KMS-11 (cell line): ENCODE data around the gene FAM184B.

Experiments
- H2AFZ ChIP-seq: fragments of 200-600 bp; sonication (generic); 2 replicates; pipeline ENCODE4 v1.6.1; 2016; ENCODE audit warnings: antibody characterized with exemption, mixed run types, low read depth
- H3K27ac ChIP-seq: fragments of 200-600 bp; sonication (generic); 2 replicates; pipeline ENCODE4 v1.6.1; 2016; ENCODE audit warnings: mild to moderate bottlenecking, mixed run types
- H3K27me3 ChIP-seq: fragments of 200-600 bp; sonication (generic); 2 replicates; pipeline ENCODE4 v1.6.1; 2017; ENCODE audit warnings: mild to moderate bottlenecking, low read depth, mixed run types, moderate library complexity; ENCODE audit not compliant: insufficient read depth
- H3K36me3 ChIP-seq: fragments of 200-600 bp; sonication (generic); 2 replicates; pipeline ENCODE4 v1.6.1; 2017; ENCODE audit warnings: mild to moderate bottlenecking, mixed run types; ENCODE audit not compliant: insufficient read depth
- H3K4me1 ChIP-seq: fragments of 200-600 bp; sonication (generic); 2 replicates; pipeline ENCODE4 v1.6.1; 2016; ENCODE audit warnings: mild to moderate bottlenecking, low read depth, mixed run types; ENCODE audit not compliant: poor library complexity, severe bottlenecking
- H3K4me2 ChIP-seq: fragments of 200-600 bp; sonication (generic); 2 replicates; pipeline ENCODE4 v1.7.0; 2016; ENCODE audit warnings: mild to moderate bottlenecking, mixed run types
- H3K4me3 ChIP-seq: fragments of 200-600 bp; sonication (generic); IDR thresholded peaks from 2 replicates; pipeline ENCODE4 v1.6.1; 2017; ENCODE audit warnings: low read depth, low read length, mixed read lengths; ENCODE audit not compliant: insufficient read depth
- H3K79me2 ChIP-seq: fragments of 200-600 bp; sonication (generic); 2 replicates; pipeline ENCODE4 v1.6.1; 2016; ENCODE audit warnings: low read depth, mixed run types; ENCODE audit not compliant: insufficient read depth
- H3K9ac ChIP-seq: fragments of 200-600 bp; sonication (generic); 2 replicates; pipeline ENCODE4 v1.6.1; 2016; ENCODE audit warnings: mild to moderate bottlenecking, mixed run types
- H4K20me1 ChIP-seq: fragments of 200-600 bp; sonication (generic); 2 replicates; pipeline ENCODE4 v1.6.1; 2016; ENCODE audit warnings: mild to moderate bottlenecking, mixed run types; ENCODE audit not compliant: insufficient read depth
- CTCF ChIP-seq: fragments of 200-600 bp; sonication (generic); conservative IDR thresholded peaks from 2 replicates; pipeline ENCODE4 v1.6.1; 2017; ENCODE audit warnings: low read depth, mild to moderate bottlenecking, antibody characterized with exemption, low read length, moderate library complexity, mixed read lengths

FAM184B gene

GRCh38 chr4:17614416-17615299 lies 166.8 kb downstream of the FAM184B start, which contains the start of gene MED28:
Gene MED28, plus strand, starts transcription at chr4:17614641. Its CDS starts 14 bp downstream, at chr4:17614655.
- Histone ChIP-seq H3K27me3 (no peaks in the 10 kb centered on the region), H3K9ac (peak within 1 kb of the TSS; percentile 74), H3K79me2 (peaks cover 38% of the 10 kb centered on the region), H3K4me1 (peaks cover 5% of the 10 kb centered on the region), H2AFZ (peak within 1 kb of the TSS; percentile 80), H4K20me1 (no peaks in the 10 kb centered on the region), H3K36me3 (no peaks in the 10 kb centered on the region), H3K4me2 (peak within 1 kb of the TSS; percentile 79), H3K27ac (peak within 1 kb of the TSS; percentile 43; the same call in 1 of the 2 replicates), H3K4me3 (no peak within 1 kb of the TSS)
- TF ChIP-seq CTCF, result 0 out of 2 replicates have a peak, but pooled peaks have one; percentile 15

- H4K20me1 ChIP-seq, result no peaks in the 10 kb centered on the region
- TF ChIP-seq CTCF, result no peak
- H3K27ac ChIP-seq, result peak overlapping the region; percentile 43; the same call in 1 of the 2 replicates
- peak overlapping the region; percentile 80 for H2AFZ ChIP-seq
- H3K9ac ChIP-seq, result peak overlapping the region; percentile 74
- H3K4me1 ChIP-seq, result peaks cover 5% of the 10 kb centered on the region
- H3K4me3 ChIP-seq, result no peak overlapping the region
- peak overlapping the region; percentile 39; the same call in 1 of the 2 replicates for H3K4me2 ChIP-seq
- no peaks in the 10 kb centered on the region for H3K27me3 ChIP-seq
- peaks cover 38% of the 10 kb centered on the region for H3K79me2 ChIP-seq
- no peaks in the 10 kb centered on the region for H3K36me3 ChIP-seq
Measured at GRCh38 chr4:17613761-17614415, 167.5 kb downstream of the FAM184B start.

- H4K20me1 ChIP-seq, result no peaks in the 10 kb centered on the region
Measured at GRCh38 chr4:17605236-17605635, 176.2 kb downstream of the FAM184B start.

GRCh38 chr4:17599826-17600225 lies 181.6 kb downstream of the FAM184B start:
- H2AFZ ChIP-seq, result no peak overlapping the region
- no peak overlapping the region for H3K4me2 ChIP-seq
- no peaks in the 10 kb centered on the region for H3K27me3 ChIP-seq
- H3K4me1 ChIP-seq, result no peaks in the 10 kb centered on the region
- H4K20me1 ChIP-seq, result no peaks in the 10 kb centered on the region
- H3K79me2 ChIP-seq, result no peaks in the 10 kb centered on the region
- H3K27ac ChIP-seq, result no peak overlapping the region
- no peak overlapping the region for H3K4me3 ChIP-seq
- no peak overlapping the region for H3K9ac ChIP-seq
- no peaks in the 10 kb centered on the region for H3K36me3 ChIP-seq
- TF ChIP-seq CTCF, result no peak

More at GRCh38 chr4:17605236-17605635, 176.2 kb downstream of the FAM184B start:
- Histone ChIP-seq H3K36me3 (no peaks in the 10 kb centered on the region), H3K4me1 (no peaks in the 10 kb centered on the region), H3K9ac (no peak overlapping the region), H2AFZ (no peak overlapping the region), H3K4me3 (no peak overlapping the region), H3K79me2 (no peaks in the 10 kb centered on the region), H3K4me2 (no peak overlapping the region), H3K27me3 (no peaks in the 10 kb centered on the region), H3K27ac (no peak overlapping the region)
- no peak for TF ChIP-seq CTCF
